ENCODE measurements around the gene NASP. TPM values are rescaled to one million over a fixed set of nuclear protein-coding genes. Genes with fewer than 3 reads are reported as not detected.
A peak's percentile ranks its signal among the peaks of the same experiment; 100 is the strongest.

Gene NASP
- total and polyA plus RNA-seq, 2 of the 4 experiments (the other 2 are of a cell fraction): 56.6 to 124 TPM

GRCh38 chr1:45640293-45640692 is 56.5 kb downstream of the NASP start:
- intact Hi-C loops (cut with micrococcal nuclease): loop anchor here (5.0 kb wide), 1 partner anchor 242 kb away; no protein-coding TSS in a partner anchor
- Histone ChIP-seq H3K79me1 (ENCODE audit: low read depth in 1 of 2, low read length in 2 of 2) (peaks cover 3 to 48% of the 10 kb centered on the region in 2 experiments; a peak in 3 of 4 replicates), H3K4me3 (ENCODE audit: insufficient read depth, low read depth, low read length) (no peak overlapping the region), H3K4me1 (ENCODE audit: control insufficient read depth, insufficient read depth, low read length) (peaks cover 5% of the 10 kb centered on the region), H3K56ac (ENCODE audit: extremely low read depth, insufficient read depth, low read length) (no peak overlapping the region), H3K9me3 (ENCODE audit: control insufficient read depth, insufficient read depth, low read length) (no peaks in the 10 kb centered on the region), H3K36me3 (ENCODE audit: control insufficient read depth, insufficient read depth, low read length) (peaks cover 31% of the 10 kb centered on the region), H2AK5ac (ENCODE audit: low read depth, low read length) (no peak overlapping the region), H3K23ac (ENCODE audit: low read depth, low read length) (no peak overlapping the region), H4K8ac (ENCODE audit: low read depth in 2 of 2, low read length in 2 of 2) (no peak overlapping the region), H3K27ac (ENCODE audit: insufficient read depth, low read length) (peak overlapping the region; percentile 56; the same call in 1 of the 2 replicates), H4K91ac (ENCODE audit: insufficient read depth, low read depth, low read length) (no peak overlapping the region), H4K20me1 (ENCODE audit: insufficient read depth, low read length) (peaks cover 7% of the 10 kb centered on the region; the same call in 1 of the 2 replicates), H4K5ac (ENCODE audit: low read depth, low read length) (no peak overlapping the region), H3K18ac (ENCODE audit: low read depth, low read length) (no peak overlapping the region), H2AFZ (replicated peaks; ENCODE audit: low read length, poor library complexity) (no peak overlapping the region), H2BK120ac (ENCODE audit: low read depth, low read length) (no peak overlapping the region), H3K14ac (replicated peaks; ENCODE audit: low read depth, low read length) (no peak overlapping the region), H2AK9ac (replicated peaks; ENCODE audit: low read depth, low read length, poor library complexity) (no peak overlapping the region), H2BK15ac (ENCODE audit: low read depth, low read length) (no peak overlapping the region), H3K9me1 (ENCODE audit: insufficient read depth, low read length) (no peaks in the 10 kb centered on the region), H3K4me2 (ENCODE audit: low read depth, low read length) (no peak overlapping the region), H3K9ac (ENCODE audit: low read depth, low read length) (no peak overlapping the region), H2BK20ac (ENCODE audit: low read depth, low read length) (no peak overlapping the region), H2BK5ac (ENCODE audit: low read depth, low read length, poor library complexity, severe bottlenecking) (peak overlapping the region; percentile 42), H3K27me3 (ENCODE audit: control insufficient read depth, insufficient read depth, low read length) (no peaks in the 10 kb centered on the region), H3K4ac (ENCODE audit: low read depth, low read length) (no peak overlapping the region)
- CTCF ChIA-PET: interaction anchor here (0.6 kb wide), 1 partner anchor 193 kb away, joined by 3 read pairs; no protein-coding TSS in a partner anchor
- dilution Hi-C loops (cut with HindIII; ENCODE audit: low sequenced_read_pairs, unreplicated experiment): no loop called here
- WGBS, 2 experiments (ENCODE audit: extremely low coverage in 2 of 2, insufficient read length in 1 of 2): no CpG with 5 or more reads among the region's 1 CpG
- DNase-seq: peak; percentile 36
- no peak for TF ChIP-seq CTCF (conservative IDR thresholded peaks at IDR 0.05; ENCODE audit: low read depth, low read length)
- no peak for TF ChIP-seq RFX5 (IDR thresholded peaks at IDR 0.05; ENCODE audit: low read depth, low read length)
- TF ChIP-seq MAFK (IDR thresholded peaks at IDR 0.05; ENCODE audit: low read depth, low read length): no peak
- TF ChIP-seq POLR2A (IDR thresholded peaks at IDR 0.05; ENCODE audit: low read depth, low read length): no peak
- no peak for TF ChIP-seq USF2 (IDR thresholded peaks at IDR 0.05; ENCODE audit: low read depth, low read length)
- TF ChIP-seq MAZ (IDR thresholded peaks at IDR 0.05; ENCODE audit: borderline replicate concordance, low read depth, low read length): no peak
- TF ChIP-seq CEBPB (IDR thresholded peaks at IDR 0.05; ENCODE audit: low read depth, low read length): no peak
- no peak for TF ChIP-seq FOS (IDR thresholded peaks at IDR 0.05; ENCODE audit: low read depth, low read length)
- TF ChIP-seq RAD21 (IDR thresholded peaks at IDR 0.05; ENCODE audit: low read length): no peak
- no peak for TF ChIP-seq NFE2L2 (IDR thresholded peaks at IDR 0.05; ENCODE audit: low read depth, low read length)
- no peak for TF ChIP-seq CHD1 (IDR thresholded peaks at IDR 0.05; ENCODE audit: low read depth, low read length)
- no peak for TF ChIP-seq SMC3 (IDR thresholded peaks at IDR 0.05; ENCODE audit: low read depth, low read length)
- TF ChIP-seq ELK1 (IDR thresholded peaks at IDR 0.05; ENCODE audit: borderline replicate concordance, low read depth, low read length): no peak
- TF ChIP-seq BHLHE40 (IDR thresholded peaks at IDR 0.05; ENCODE audit: low read depth, low read length): no peak
- no peak for TF ChIP-seq MXI1 (IDR thresholded peaks at IDR 0.05; ENCODE audit: borderline replicate concordance, low read depth, low read length)
- peak; percentile 84 for ATAC-seq (ENCODE audit: low read depth)
- POLR2A ChIA-PET (ENCODE audit: unreplicated experiment): no interaction called here
- in situ Hi-C loops (cut with MboI; ENCODE audit: low sequenced_read_pairs): no loop called here
- BruUV-seq (replicated peaks): no TSS peak
